MCF 10A (cell line): ENCODE data around the gene ISLR. TPM values are rescaled to one million over a fixed set of nuclear protein-coding genes. Genes with fewer than 3 reads are reported as not detected.
"Not testable (repeated sequence)": the region's sequence is repeated elsewhere in the genome, so short reads cannot be mapped to it uniquely, and the experiment has no call there.

Experiments used
- BruUV-seq: library from RNA; stranded (reverse); fragments of 400-500 nt; replicated peaks from 2 replicates; lab custom pipeline; 2021; lab: Mats Ljungman, UMichigan
- CTCF ChIA-PET: fragments of 300-600 bp; sonication (Branson Sonifier 250); formaldehyde crosslinking; extraction: SDS; loops from one replicate; lab custom pipeline; 2021; ENCODE audit warnings: antibody characterized with exemption, inconsistent platforms; lab: Yijun Ruan, JAX
- POLR2A ChIA-PET: fragments of 300-600, 350-650 bp; sonication (Branson Sonifier 250); formaldehyde crosslinking; extraction: SDS; loops from one replicate; lab custom pipeline; 2020; ENCODE audit warnings: antibody characterized with exemption, inconsistent platforms; lab: Yijun Ruan, JAX
- DNase-seq: peaks from one replicate; pipeline ENCODE4 v3.0.0-alpha.2; 2018; ENCODE audit not compliant: unreplicated experiment
- H3K27ac Mint-ChIP-seq: one replicate; pipeline ENCODE4 v1.8.0; 2022; ENCODE audit warnings: mild to moderate bottlenecking, low read depth, mixed read lengths; ENCODE audit not compliant: unreplicated experiment
- H3K27me3 Mint-ChIP-seq: one replicate; pipeline ENCODE4 v1.8.0; 2022; ENCODE audit warnings: mixed read lengths; ENCODE audit not compliant: insufficient read depth, unreplicated experiment
- H3K36me3 Mint-ChIP-seq: one replicate; pipeline ENCODE4 v1.8.0; 2022; ENCODE audit warnings: mild to moderate bottlenecking, moderate library complexity, mixed read lengths; ENCODE audit not compliant: insufficient read depth, unreplicated experiment
- H3K4me1 Mint-ChIP-seq: one replicate; pipeline ENCODE4 v1.8.0; 2022; ENCODE audit warnings: mixed read lengths; ENCODE audit not compliant: insufficient read depth, unreplicated experiment
- H3K4me3 Mint-ChIP-seq: one replicate; pipeline ENCODE4 v1.8.0; 2022; ENCODE audit warnings: mild to moderate bottlenecking, moderate library complexity, mixed read lengths; ENCODE audit not compliant: unreplicated experiment
- H3K9me3 Mint-ChIP-seq: one replicate; pipeline ENCODE4 v1.8.0; 2022; ENCODE audit warnings: mixed read lengths; ENCODE audit not compliant: unreplicated experiment
- CTCF ChIP-seq: fragments of 200-600 bp; IDR thresholded peaks from one replicate; pipeline ENCODE4 v1.8.0; 2022; ENCODE audit warnings: antibody characterized with exemption, mild to moderate bottlenecking; ENCODE audit not compliant: unreplicated experiment
- intact Hi-C: fragments of 100-400 bp; cut with micrococcal nuclease; formaldehyde crosslinking; loops from 2 replicates; pipeline ENCODE4 v1.14.1; 2022
- total RNA-seq: library from RNA; stranded (reverse); gene quantifications from 2 replicates; pipeline ENCODE4 v1.2.3, GENCODE V29; 2022

Gene ISLR
- total RNA-seq, 1 experiment from 2014 or later = not detected

- no peak for TF ChIP-seq CTCF
- no peak overlapping the region for H3K4me3 Mint-ChIP-seq
- H3K9me3 Mint-ChIP-seq = no peaks in the 10 kb centered on the region
- no peak for DNase-seq
- intact Hi-C loops = no loop called here
- POLR2A ChIA-PET = no interaction called here
- H3K27ac Mint-ChIP-seq = no peak overlapping the region
- no peaks in the 10 kb centered on the region for H3K36me3 Mint-ChIP-seq
- peaks cover 24% of the 10 kb centered on the region for H3K27me3 Mint-ChIP-seq
- peaks cover 5% of the 10 kb centered on the region for H3K4me1 Mint-ChIP-seq
- BruUV-seq = no TSS peak
- CTCF ChIA-PET = no interaction called here
Measured at GRCh38 chr15:74157868-74158827, 15.4 kb upstream of the ISLR start.

DNA sequence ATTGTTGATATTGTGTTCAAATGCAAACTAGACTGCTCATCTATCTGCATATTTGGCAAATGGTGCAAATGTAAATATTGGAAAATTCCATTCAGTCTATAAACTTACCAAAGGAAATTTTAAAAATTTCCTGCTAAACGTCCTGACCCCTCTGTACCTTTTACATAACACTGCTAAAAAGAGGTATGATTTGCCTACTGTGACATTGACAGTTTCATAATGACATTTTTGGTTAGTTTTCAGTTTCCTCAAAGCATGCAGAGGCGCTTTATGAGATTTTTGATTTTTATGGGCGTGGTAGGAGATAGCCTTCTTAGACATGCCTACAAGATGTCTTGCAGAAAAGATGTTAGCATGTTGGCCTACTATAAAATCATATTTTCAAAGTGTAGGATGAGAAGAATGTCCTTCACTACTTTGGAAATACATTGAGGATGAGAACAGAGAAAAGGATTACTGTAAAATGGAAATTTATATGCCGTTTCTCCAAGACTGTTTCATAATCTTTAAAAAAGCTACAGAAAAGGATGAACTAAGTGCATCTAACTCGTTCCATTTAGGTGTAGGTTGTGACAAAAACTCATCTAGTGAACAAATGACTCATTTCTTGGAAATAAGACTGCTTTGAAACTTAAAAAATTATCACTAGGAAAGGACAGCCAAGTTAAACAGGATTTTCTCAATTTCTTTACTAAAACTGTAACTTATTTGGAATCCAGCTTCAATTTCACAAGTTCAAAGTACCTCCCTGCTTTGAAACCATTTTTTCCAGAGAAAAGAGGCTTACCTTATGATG, 14.5 kb upstream of the ISLR start:
- no TSS peak for BruUV-seq
- Mint-ChIP-seq H3K27me3 (peaks cover 33% of the 10 kb centered on the region), H3K4me3 (no peak overlapping the region), H3K9me3 (no peaks in the 10 kb centered on the region), H3K36me3 (no peaks in the 10 kb centered on the region), H3K27ac (no peak overlapping the region), H3K4me1 (no peaks in the 10 kb centered on the region)
- TF ChIP-seq CTCF = no peak
- CTCF ChIA-PET = no interaction called here
- no peak for DNase-seq
- intact Hi-C loops = no loop called here
- POLR2A ChIA-PET = interaction anchor here (0.7 kb wide), 1 partner anchor 1807 kb away, joined by 3 read pairs; no protein-coding TSS in a partner anchor

DNA sequence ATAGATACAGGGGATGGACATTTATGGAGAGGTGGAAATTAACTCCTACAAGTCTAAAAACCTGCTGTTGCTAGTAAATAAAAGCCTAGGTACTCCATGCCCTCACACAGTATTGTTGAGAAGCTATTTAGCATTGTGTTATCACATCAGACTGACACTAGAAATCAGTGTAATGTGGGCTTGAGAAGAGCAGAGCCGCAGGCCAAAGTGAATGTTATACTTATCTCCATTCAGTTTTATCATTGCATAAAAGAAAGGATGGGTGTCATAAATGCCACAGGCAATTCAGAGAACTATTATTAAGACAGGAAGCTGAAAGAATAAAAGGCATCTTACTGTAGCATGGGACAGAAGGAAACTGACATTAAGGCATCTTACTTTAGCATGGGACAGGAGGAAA, 13.7 kb upstream of the ISLR start:
- no peaks in the 10 kb centered on the region for H3K4me1 Mint-ChIP-seq
- ChIA-PET POLR2A (interaction anchor here (0.7 kb wide), 1 partner anchor 1806 kb away, joined by 3 read pairs; no protein-coding TSS in a partner anchor), CTCF (interaction anchor here (0.5 kb wide), 1 partner anchor 275 kb away, joined by 3 read pairs; no protein-coding TSS in a partner anchor)
- H3K27ac Mint-ChIP-seq = no peak overlapping the region
- no peak for TF ChIP-seq CTCF
- DNase-seq = no peak
- BruUV-seq = no TSS peak
- no peaks in the 10 kb centered on the region for H3K36me3 Mint-ChIP-seq
- H3K4me3 Mint-ChIP-seq = no peak overlapping the region
- intact Hi-C loops = no loop called here
- peaks cover 41% of the 10 kb centered on the region for H3K27me3 Mint-ChIP-seq
- H3K9me3 Mint-ChIP-seq = no peaks in the 10 kb centered on the region

- BruUV-seq = not testable (repeated sequence)
- CTCF ChIA-PET = interaction anchor here (0.5 kb wide), 1 partner anchor 275 kb away, joined by 3 read pairs; no protein-coding TSS in a partner anchor
Measured at GRCh38 chr15:74160390-74160789, 13.1 kb upstream of the ISLR start.

GRCh38 chr15:74162195-74162536, 11.3 kb upstream of the ISLR start:
- H3K9me3 Mint-ChIP-seq, H3K4me3 Mint-ChIP-seq, DNase-seq, H3K27ac Mint-ChIP-seq, POLR2A ChIA-PET, CTCF ChIA-PET, H3K4me1 Mint-ChIP-seq, H3K36me3 Mint-ChIP-seq, BruUV-seq, intact Hi-C loops: not testable (repeated sequence)
- peaks cover 49% of the 10 kb centered on the region for H3K27me3 Mint-ChIP-seq

More at GRCh38 chr15:74160390-74160789, 13.1 kb upstream of the ISLR start:
- H3K27me3 Mint-ChIP-seq = peaks cover 47% of the 10 kb centered on the region
- POLR2A ChIA-PET, intact Hi-C loops, H3K4me3 Mint-ChIP-seq, H3K27ac Mint-ChIP-seq, H3K9me3 Mint-ChIP-seq, H3K4me1 Mint-ChIP-seq, H3K36me3 Mint-ChIP-seq, DNase-seq: not testable (repeated sequence)
